ENCODE results near the gene BBS9.

DNA sequence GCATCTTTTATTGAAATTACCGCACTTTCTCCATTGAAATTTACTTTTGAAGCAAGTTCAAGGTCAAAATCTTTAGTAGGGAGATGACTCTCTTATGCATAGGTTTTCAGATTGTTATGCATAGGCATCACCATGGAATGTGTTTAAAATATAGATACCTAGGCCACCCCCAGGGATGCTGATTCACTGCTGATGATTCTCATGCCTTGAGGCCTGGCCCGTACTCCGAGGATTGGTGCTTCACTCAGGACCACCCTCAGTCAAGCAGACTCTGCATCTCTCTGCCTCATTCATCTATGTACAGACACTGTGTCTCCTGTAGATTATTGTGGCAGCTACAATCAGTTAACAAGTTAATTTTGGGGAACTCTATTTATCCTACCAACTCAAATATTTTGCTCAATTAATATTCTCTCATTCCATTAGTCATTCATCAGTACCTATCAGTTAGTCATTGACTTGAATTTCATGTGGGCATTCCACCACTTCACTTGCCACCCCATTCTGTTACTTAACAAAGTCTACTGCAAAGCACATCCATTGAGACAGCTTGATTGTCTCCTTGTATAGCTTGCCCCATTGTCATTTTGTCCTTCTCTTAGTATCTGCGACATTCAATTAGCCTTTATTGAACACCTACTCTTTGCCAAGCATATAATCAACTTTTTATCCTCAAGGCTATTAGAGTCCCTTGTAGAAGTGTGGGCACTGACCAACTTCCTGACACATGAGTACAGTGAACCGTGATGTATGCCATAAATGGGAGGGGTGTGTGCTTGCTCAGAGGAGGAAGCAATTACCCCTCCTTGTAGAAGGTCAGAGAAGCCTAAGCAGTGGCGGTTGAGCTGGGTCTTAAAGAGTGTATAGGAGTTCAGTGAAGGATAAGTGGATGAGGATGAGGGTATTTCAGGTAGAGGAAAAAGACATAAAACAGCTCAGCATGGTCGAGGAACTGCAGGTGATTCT lies 520.4 kb downstream of the BBS9 start:
- no peak for TF ChIP-seq EZH2phosphoT487 (IDR thresholded peaks at IDR 0.05; ENCODE audit: insufficient read depth, low read depth)
- TF ChIP-seq EZH2 (IDR thresholded peaks at IDR 0.05; ENCODE audit: insufficient read depth, poor library complexity, severe bottlenecking) = no peak

Data from GM23248 (cell line).